Mucosa of stomach (tissue), 1 donor: ENCODE results near the gene ALB.

Experiments used
- H3K27me3 ChIP-seq: one replicate; pipeline ENCODE4 v1.7.0; 2013; ENCODE audit warnings: mild to moderate bottlenecking, low read length; ENCODE audit not compliant: control insufficient read depth, insufficient read depth
- H3K36me3 ChIP-seq: one replicate; pipeline ENCODE4 v1.7.0; 2013; ENCODE audit warnings: low read length; ENCODE audit not compliant: control insufficient read depth, insufficient read depth
- H3K4me1 ChIP-seq: one replicate; pipeline ENCODE4 v1.7.0; 2013; ENCODE audit warnings: mild to moderate bottlenecking, low read length; ENCODE audit not compliant: control insufficient read depth, insufficient read depth
- H3K4me3 ChIP-seq: one replicate; pipeline ENCODE4 v1.7.0; 2013; ENCODE audit warnings: low read length
- H3K9ac ChIP-seq: one replicate; pipeline ENCODE4 v1.7.0; 2013; ENCODE audit warnings: mild to moderate bottlenecking, low read length, moderate library complexity
- H3K9me3 ChIP-seq: one replicate; pipeline ENCODE4 v1.7.0; 2013; ENCODE audit warnings: mild to moderate bottlenecking, low read length, moderate library complexity; ENCODE audit not compliant: control insufficient read depth
- donor health status: Pancreatic carcinoma.

ALB gene

GRCh38 chr4:73420615-73421014 lies 16.5 kb downstream of the ALB start:
- Histone ChIP-seq H3K36me3 (no peaks in the 10 kb centered on the region), H3K9ac (no peak overlapping the region), H3K4me1 (no peaks in the 10 kb centered on the region), H3K4me3 (no peak overlapping the region), H3K27me3 (no peaks in the 10 kb centered on the region), H3K9me3 (no peaks in the 10 kb centered on the region)

GRCh38 chr4:73421708-73422457 lies 17.8 kb downstream of the ALB start:
- no peaks in the 10 kb centered on the region for H3K4me1 ChIP-seq

GRCh38 chr4:73422458-73422752 lies 18.3 kb downstream of the ALB start:
- no peaks in the 10 kb centered on the region for H3K4me1 ChIP-seq

More at GRCh38 chr4:73421708-73422457, 17.8 kb downstream of the ALB start:
- Histone ChIP-seq H3K36me3 (no peaks in the 10 kb centered on the region), H3K9me3 (no peaks in the 10 kb centered on the region), H3K27me3 (no peaks in the 10 kb centered on the region), H3K4me3 (no peak overlapping the region), H3K9ac (no peak overlapping the region)

GRCh38 chr4:73423184-73423583 lies 19.1 kb downstream of the ALB start:
- Histone ChIP-seq H3K27me3 (no peaks in the 10 kb centered on the region), H3K4me1 (no peaks in the 10 kb centered on the region), H3K4me3 (no peak overlapping the region), H3K36me3 (no peaks in the 10 kb centered on the region), H3K9me3 (no peaks in the 10 kb centered on the region), H3K9ac (no peak overlapping the region)

More at GRCh38 chr4:73422458-73422752, 18.3 kb downstream of the ALB start:
- no peak overlapping the region for H3K4me3 ChIP-seq
- no peak overlapping the region for H3K9ac ChIP-seq
- H3K9me3 ChIP-seq: no peaks in the 10 kb centered on the region
- no peaks in the 10 kb centered on the region for H3K27me3 ChIP-seq
- no peaks in the 10 kb centered on the region for H3K36me3 ChIP-seq

GRCh38 chr4:73426666-73427065 lies 22.6 kb downstream of the ALB start:
- H3K4me3 ChIP-seq: no peak overlapping the region
- H3K4me1 ChIP-seq: no peaks in the 10 kb centered on the region
- no peaks in the 10 kb centered on the region for H3K27me3 ChIP-seq
- H3K36me3 ChIP-seq: no peaks in the 10 kb centered on the region
- no peak overlapping the region for H3K9ac ChIP-seq
- H3K9me3 ChIP-seq: no peaks in the 10 kb centered on the region

GRCh38 chr4:73429118-73429517 lies 25.0 kb downstream of the ALB start:
- no peaks in the 10 kb centered on the region for H3K36me3 ChIP-seq

GRCh38 chr4:73429826-73430587 lies 25.9 kb downstream of the ALB start:
- no peaks in the 10 kb centered on the region for H3K27me3 ChIP-seq
- no peak overlapping the region for H3K4me3 ChIP-seq
- H3K4me1 ChIP-seq: peaks cover 11% of the 10 kb centered on the region
- H3K36me3 ChIP-seq: no peaks in the 10 kb centered on the region
- no peak overlapping the region for H3K9ac ChIP-seq
- H3K9me3 ChIP-seq: no peaks in the 10 kb centered on the region

More at GRCh38 chr4:73429118-73429517, 25.0 kb downstream of the ALB start:
- H3K9ac ChIP-seq: no peak overlapping the region
- H3K4me3 ChIP-seq: no peak overlapping the region
- H3K4me1 ChIP-seq: peaks cover 11% of the 10 kb centered on the region
- no peaks in the 10 kb centered on the region for H3K9me3 ChIP-seq
- no peaks in the 10 kb centered on the region for H3K27me3 ChIP-seq

GRCh38 chr4:73431813-73432168 lies 27.7 kb downstream of the ALB start:
- Histone ChIP-seq H3K4me3 (no peak overlapping the region), H3K27me3 (no peaks in the 10 kb centered on the region), H3K9ac (no peak overlapping the region), H3K9me3 (no peaks in the 10 kb centered on the region), H3K36me3 (no peaks in the 10 kb centered on the region), H3K4me1 (peaks cover 11% of the 10 kb centered on the region)

GRCh38 chr4:73432169-73433000 lies 28.3 kb downstream of the ALB start:
- Histone ChIP-seq H3K9ac (no peak overlapping the region), H3K36me3 (no peaks in the 10 kb centered on the region), H3K4me1 (peaks cover 11% of the 10 kb centered on the region), H3K4me3 (no peak overlapping the region), H3K27me3 (no peaks in the 10 kb centered on the region), H3K9me3 (no peaks in the 10 kb centered on the region)

- Histone ChIP-seq H3K4me1 (peaks cover 11% of the 10 kb centered on the region), H3K36me3 (no peaks in the 10 kb centered on the region), H3K27me3 (no peaks in the 10 kb centered on the region), H3K4me3 (no peak overlapping the region), H3K9ac (no peak overlapping the region), H3K9me3 (no peaks in the 10 kb centered on the region)
These were observed 29.1 kb downstream of the ALB start for GRCh38 chr4:73433140-73433539.

GRCh38 chr4:73434311-73434710 lies 30.2 kb downstream of the ALB start:
- H3K27me3 ChIP-seq: no peaks in the 10 kb centered on the region
- peaks cover 11% of the 10 kb centered on the region for H3K4me1 ChIP-seq
- H3K4me3 ChIP-seq: no peak overlapping the region
- H3K9ac ChIP-seq: no peak overlapping the region
- H3K9me3 ChIP-seq: no peaks in the 10 kb centered on the region
- no peaks in the 10 kb centered on the region for H3K36me3 ChIP-seq

GRCh38 chr4:73435984-73436383 lies 31.9 kb downstream of the ALB start, which contains the start of gene AFP:
Gene AFP, plus strand, starts transcription at chr4:73436221. Its CDS starts 42 bp downstream, at chr4:73436263.
- Histone ChIP-seq H3K36me3 (no peaks in the 10 kb centered on the region), H3K4me1 (peaks cover 11% of the 10 kb centered on the region), H3K4me3 (no peak within 1 kb of the TSS), H3K27me3 (no peaks in the 10 kb centered on the region), H3K9me3 (no peaks in the 10 kb centered on the region), H3K9ac (no peak within 1 kb of the TSS)
